ENCODE measurements around the gene MMP11.
"Not testable (repeated sequence)": the region's sequence is repeated elsewhere in the genome, so short reads cannot be mapped to it uniquely, and the experiment has no call there.

The MMP11 gene, protein sequence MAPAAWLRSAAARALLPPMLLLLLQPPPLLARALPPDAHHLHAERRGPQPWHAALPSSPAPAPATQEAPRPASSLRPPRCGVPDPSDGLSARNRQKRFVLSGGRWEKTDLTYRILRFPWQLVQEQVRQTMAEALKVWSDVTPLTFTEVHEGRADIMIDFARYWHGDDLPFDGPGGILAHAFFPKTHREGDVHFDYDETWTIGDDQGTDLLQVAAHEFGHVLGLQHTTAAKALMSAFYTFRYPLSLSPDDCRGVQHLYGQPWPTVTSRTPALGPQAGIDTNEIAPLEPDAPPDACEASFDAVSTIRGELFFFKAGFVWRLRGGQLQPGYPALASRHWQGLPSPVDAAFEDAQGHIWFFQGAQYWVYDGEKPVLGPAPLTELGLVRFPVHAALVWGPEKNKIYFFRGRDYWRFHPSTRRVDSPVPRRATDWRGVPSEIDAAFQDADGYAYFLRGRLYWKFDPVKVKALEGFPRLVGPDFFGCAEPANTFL

DNA sequence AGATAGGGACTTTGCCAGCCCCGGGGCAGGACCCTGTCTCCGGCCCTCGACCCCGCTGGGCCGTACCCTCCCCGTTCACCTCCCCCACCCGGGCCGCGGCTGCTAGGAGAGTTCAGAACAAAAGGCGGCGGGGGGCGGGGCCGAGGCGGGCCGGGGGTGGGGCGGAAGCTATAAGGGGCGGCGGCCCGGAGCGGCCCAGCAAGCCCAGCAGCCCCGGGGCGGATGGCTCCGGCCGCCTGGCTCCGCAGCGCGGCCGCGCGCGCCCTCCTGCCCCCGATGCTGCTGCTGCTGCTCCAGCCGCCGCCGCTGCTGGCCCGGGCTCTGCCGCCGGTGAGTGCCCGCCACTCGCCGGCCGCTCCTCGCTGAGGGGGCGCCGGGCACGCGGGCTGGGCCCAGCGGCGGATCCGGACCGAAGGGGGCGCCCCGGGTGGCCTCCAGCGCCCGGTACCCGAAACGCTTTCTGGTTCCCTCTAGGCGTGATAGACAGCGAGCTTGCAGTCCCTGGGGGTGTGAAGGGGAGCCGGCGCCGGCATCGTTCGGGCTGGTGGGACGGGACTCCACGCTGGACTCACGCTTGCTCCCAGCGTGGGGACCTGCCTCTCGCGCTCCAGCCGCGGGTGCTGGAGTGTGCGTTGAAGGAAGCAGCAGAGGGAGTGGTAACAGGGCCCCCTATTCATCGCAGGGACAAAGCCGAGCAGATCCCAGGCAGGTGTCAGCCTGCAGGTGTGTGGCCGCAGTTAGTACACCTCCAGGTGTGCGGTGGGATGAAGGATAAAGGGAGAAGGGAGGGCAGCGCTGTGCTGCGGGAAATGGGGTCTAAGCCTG, at the start of gene MMP11:
MMP11 (plus strand) TSS at position 201 of the 825 bp plus-strand sequence; CDS start at position 223, 22 bp downstream.
- DNase-seq = no peak

DNA sequence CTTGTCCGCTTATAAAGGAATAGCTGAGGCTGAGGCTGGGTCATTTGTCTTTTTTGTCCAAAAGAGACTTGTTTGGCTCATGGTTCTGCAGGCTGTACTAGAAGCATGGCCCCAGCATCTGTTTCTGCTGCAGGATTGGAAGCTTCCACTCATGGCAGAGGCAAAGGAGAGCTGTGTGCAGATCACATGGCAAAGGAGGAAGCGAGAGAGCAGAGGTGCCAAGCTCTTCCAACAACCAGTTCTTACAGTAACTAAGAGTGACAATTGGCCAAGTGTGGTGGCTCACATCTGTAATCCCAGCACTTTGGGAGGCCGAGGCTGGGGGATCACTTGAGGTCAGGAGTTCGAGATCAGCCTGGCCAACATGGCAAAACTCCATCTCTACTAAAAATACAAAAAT, 44.5 kb upstream of the MMP11 start:
- DNase-seq = not testable (repeated sequence)

GRCh38 chr22:23737696-23738095, 35.0 kb upstream of the MMP11 start:
- DNase-seq = no peak

DNA sequence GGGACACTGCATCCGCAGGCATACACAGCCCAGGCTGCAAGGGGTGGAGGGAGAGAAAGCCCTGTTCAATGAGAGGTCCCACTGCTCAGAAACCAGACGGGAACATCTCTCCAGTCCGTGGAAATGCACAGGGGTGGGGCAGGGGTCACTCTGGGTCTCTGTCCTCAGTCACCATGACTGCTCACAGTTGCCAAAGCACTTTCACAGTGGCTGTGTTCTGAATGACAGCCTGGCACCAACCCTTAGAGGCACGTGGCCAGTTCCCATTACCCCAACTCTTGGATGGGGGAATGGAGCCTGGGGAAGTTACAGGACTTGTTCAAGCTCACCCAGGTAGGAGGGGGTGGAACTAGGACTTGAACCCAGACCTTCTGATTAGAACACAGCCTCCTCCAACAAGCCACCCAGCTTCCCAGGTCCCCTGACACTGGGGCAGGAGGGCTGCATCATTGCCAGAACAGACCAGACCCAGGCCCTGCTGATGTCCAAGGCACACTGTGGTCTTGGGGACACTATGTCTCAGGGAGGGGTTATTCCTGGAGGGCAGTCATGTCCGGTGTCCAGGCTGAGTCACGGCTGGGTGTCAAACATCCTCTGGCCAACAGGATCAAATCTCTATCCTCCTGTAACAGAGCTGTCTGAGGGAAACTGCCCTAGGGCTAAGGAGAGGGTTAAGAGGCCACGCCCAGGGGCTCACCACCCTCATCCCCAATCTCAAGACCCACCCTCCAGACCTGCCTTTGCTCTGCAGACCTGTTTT, 30.0 kb upstream of the MMP11 start:
- no peak for DNase-seq

GRCh38 chr22:23743303-23743705, 29.3 kb upstream of the MMP11 start:
- peak in 1 of 2 experiments; percentile 24 for DNase-seq

GRCh38 chr22:23744001-23744400, 28.6 kb upstream of the MMP11 start:
- DNase-seq = no peak

DNA sequence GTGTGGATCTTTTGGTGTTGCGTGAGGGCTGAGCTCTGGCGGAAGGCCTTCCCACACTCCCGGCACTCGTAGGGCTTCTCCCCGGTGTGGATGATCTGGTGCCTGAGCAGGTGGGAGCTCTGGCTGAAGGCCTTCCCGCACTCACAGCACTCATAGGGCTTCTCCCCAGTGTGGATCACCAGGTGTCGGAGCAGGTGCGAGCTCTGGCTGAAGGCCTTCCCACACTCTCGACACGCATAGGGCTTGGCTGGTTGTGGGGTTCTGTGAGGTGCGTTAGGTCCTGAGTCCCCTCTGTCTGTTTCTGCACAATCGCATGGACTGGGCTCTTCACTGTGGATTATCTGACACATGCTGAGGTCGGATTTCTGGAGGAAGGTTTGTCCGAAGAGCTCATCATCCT, 28.2 kb upstream of the MMP11 start:
- DNase-seq = no peak

DNA sequence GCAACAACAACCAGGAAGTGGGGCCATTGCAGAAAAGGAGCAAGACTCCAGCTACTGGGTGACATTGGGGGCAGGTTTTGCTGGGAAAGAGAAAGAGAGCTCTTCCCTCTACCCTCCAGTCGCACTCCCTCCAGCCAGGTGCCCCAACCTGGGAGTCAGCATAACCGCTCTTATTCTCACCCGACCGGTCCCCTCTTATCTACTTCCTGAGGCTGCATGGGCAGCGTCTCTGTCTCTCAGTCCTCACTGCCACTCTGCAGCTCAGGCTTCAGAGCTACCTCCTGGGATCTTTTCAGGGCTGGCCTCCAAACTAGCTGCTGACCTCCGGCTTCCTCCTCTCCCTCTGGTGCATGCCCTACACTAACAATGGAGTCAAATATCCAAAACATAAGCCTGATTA, 26.9 kb upstream of the MMP11 start:
- no peak for DNase-seq

- DNase-seq = no peak
These were observed 22.8 kb upstream of the MMP11 start for GRCh38 chr22:23749841-23750301.

- DNase-seq = no peak
These were observed 22.3 kb upstream of the MMP11 start for GRCh38 chr22:23750367-23750713.

GRCh38 chr22:23750714-23751440, 21.8 kb upstream of the MMP11 start, which contains the start of gene ZNF70:
Gene ZNF70 (minus strand): TSS chr22:23751112. CDS start chr22:23745140, 5,972 bp downstream.
- peak in 1 of 2 experiments; percentile 35 for DNase-seq

- DNase-seq = no peak
These were observed 21.1 kb upstream of the MMP11 start for GRCh38 chr22:23751441-23751996.

- DNase-seq = no peak
These were observed 20.5 kb upstream of the MMP11 start for GRCh38 chr22:23752090-23752691.

GRCh38 chr22:23752750-23753149, 19.9 kb upstream of the MMP11 start:
- DNase-seq = no peak

GRCh38 chr22:23753385-23753784, 19.3 kb upstream of the MMP11 start:
- DNase-seq = no peak

DNA sequence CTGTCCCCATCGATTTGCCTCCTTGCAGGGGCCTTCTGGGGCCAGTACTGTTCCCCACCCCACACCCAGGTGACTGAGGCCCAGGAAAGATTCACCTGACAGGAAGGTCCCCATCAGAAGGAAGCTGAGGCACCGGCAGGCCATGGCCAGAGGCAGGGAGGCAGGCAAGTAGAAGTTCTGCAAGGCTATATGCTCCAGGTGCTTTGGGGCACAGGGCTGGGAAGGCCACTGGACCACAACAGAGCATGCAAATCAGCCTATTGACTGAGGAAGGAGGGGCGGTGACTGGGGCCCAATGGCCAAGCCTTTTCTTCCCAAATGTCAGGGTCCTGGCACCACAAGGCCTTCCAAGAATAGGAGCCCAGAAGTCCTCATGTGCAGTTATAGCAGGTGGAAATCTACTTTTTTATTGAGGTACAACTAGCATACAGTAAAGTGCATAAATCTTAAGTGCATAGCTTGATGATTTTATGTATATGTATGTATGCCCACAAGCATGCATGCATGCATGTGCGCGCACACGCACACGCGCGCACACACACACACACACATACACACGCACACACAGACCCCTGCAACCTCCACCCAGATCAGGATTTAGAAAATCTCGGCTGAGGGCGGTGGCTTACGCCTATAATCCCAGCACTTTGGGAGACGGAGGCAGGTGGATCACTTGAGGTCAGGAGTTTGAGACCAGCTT, 18.3 kb upstream of the MMP11 start, which contains the start of gene VPREB3:
VPREB3 (minus strand) TSS at position 206 of the 700 bp plus-strand sequence; CDS start at position 144, 62 bp downstream.
- DNase-seq = no peak

GRCh38 chr22:23754980-23755636, 17.5 kb upstream of the MMP11 start:
- DNase-seq = no peak

DNA sequence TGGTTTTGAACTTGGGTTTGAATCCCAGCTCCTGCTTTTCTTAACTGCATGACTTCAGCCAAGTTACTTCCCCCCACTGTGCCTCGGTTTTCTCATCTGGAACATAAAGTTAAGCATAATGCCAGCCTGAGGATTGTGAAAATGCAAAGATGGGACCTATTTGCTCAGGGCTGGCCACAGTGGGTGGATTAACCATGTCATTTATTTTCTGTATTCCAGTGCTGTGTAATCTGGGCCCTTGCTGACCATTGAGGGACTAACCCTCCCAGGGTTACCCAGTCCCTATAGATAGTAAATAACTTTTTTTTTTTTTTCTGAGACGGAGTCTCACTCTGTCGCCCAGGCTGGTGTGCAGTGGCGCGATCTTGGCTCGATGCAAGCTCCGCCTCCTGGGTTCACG, 16.9 kb upstream of the MMP11 start:
- no peak for DNase-seq

GRCh38 chr22:23756891-23757290, 15.8 kb upstream of the MMP11 start:
- no peak for DNase-seq

DNA sequence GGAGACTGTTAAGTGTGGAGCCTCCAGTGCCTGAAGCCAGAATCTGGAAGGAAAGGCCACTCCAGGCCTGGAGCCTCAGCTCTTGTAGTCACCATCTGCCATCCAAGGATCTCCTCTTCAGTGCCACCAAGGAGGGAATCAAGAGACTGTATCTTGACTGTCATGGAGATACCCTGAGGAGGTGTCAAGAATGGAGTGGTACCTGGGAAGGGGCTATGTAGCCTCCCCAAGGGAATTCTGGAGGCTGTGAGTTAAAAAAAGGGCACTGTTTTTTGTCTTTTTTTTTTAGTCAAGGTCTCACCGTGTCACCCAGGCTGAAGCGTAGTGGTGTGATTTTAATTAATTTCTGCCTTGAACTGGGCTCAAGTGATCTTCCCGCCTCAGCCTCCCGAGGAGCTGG, 13.1 kb upstream of the MMP11 start:
- DNase-seq = no peak

Data from cerebellar nuclear complex (tissue), 1 donor.